ENCODE measurements around the gene VEZF1. TPM values are rescaled to one million over a fixed set of nuclear protein-coding genes. Genes with fewer than 3 reads are reported as not detected.
A peak's percentile ranks its signal among the peaks of the same experiment; 100 is the strongest.

The VEZF1 gene
- total RNA-seq, 1 experiment from 2014 or later, result 50.9 TPM

DNA sequence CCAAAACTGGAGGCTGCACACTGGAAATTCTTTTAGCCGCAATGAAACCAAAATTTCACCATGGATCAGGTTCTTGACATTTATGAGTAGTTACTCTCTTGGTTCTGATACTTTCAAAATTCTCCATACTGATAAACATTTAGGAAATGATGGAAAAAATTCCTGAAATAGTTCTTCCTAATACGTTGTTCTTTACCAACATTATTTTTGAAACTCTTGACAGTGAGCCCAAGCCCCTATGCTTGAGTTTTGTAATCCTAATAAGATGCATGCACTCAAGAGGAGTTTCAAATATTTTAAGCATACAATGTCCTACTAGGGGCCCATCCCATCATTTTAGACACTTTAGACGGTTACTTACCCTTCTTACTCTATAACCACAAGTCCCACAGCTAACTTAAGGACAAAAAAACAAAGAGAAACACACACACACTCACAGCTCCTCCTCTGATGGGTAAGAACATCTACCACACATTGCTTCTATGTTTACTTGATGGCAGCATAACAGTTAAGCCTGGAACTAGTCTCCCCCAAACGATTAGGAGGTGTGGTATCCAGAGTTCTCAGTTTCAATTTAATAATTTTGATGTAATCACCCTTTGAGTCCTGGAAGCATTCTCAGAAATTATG is 3.7 kb downstream of the VEZF1 start:
- intact Hi-C loops (cut with micrococcal nuclease; ENCODE audit: unreplicated experiment), result no loop called here
- peaks cover 56% of the 10 kb centered on the region for H3K36me3 ChIP-seq (ENCODE audit: low read depth)

DNA sequence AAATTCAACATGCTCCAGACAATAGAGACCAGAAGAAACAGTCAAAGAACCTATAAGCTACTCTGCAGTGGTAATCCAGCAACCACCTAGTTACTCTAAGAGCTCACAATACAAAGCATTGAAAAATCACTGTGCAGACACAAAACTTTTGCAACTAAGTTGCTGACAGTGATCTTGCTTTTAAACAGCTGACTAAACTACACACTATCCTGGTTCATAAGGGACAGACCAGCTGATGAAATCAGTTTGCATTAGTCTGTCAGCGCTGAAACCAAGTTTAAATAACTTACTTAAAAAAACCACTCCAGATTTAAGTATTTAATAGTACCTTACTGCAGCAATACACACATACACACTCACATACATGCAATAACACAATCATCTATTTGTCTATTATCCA is 4.6 kb downstream of the VEZF1 start:
- H3K27me3 ChIP-seq (ENCODE audit: insufficient read depth, low read depth), result no peaks in the 10 kb centered on the region
- no TSS peak for BruUV-seq (replicated peaks)
- H4K20me1 ChIP-seq (ENCODE audit: insufficient read depth), result peaks cover 15% of the 10 kb centered on the region; the same call in 1 of the 2 replicates
- peaks cover 70% of the 10 kb centered on the region for H3K79me2 ChIP-seq (ENCODE audit: low read depth)
- peaks cover 18% of the 10 kb centered on the region for H3F3A ChIP-seq (ENCODE audit: insufficient read depth, low read depth)
- ChIA-PET CTCF (no interaction called here), POLR2A (ENCODE audit: unreplicated experiment) (interaction anchor here (0.6 to 0.7 kb wide), 2 partner anchors 123 to 1069 kb away, joined by 8 to 24 read pairs; partner anchors contain the start of gene TRIM25)
- no peak overlapping the region for H3K4me2 ChIP-seq
- intact Hi-C loops (cut with micrococcal nuclease; ENCODE audit: unreplicated experiment), result no loop called here
- TF ChIP-seq, protein P1, sequence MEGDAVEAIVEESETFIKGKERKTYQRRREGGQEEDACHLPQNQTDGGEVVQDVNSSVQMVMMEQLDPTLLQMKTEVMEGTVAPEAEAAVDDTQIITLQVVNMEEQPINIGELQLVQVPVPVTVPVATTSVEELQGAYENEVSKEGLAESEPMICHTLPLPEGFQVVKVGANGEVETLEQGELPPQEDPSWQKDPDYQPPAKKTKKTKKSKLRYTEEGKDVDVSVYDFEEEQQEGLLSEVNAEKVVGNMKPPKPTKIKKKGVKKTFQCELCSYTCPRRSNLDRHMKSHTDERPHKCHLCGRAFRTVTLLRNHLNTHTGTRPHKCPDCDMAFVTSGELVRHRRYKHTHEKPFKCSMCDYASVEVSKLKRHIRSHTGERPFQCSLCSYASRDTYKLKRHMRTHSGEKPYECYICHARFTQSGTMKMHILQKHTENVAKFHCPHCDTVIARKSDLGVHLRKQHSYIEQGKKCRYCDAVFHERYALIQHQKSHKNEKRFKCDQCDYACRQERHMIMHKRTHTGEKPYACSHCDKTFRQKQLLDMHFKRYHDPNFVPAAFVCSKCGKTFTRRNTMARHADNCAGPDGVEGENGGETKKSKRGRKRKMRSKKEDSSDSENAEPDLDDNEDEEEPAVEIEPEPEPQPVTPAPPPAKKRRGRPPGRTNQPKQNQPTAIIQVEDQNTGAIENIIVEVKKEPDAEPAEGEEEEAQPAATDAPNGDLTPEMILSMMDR (conservative IDR thresholded peaks at IDR 0.05), result no peak
- no peak for TF ChIP-seq EZH2 (IDR thresholded peaks at IDR 0.05; ENCODE audit: low read depth)
- H3K27ac ChIP-seq, result no peak overlapping the region
- no peak overlapping the region for H2AFZ ChIP-seq
- H3K9me3 ChIP-seq (ENCODE audit: insufficient read depth, low read depth), result no peaks in the 10 kb centered on the region
- no peaks in the 10 kb centered on the region for H3K9me2 ChIP-seq (ENCODE audit: insufficient read depth)
- no peak overlapping the region for H3K4me3 ChIP-seq
- DNase-seq, result peak in 1 of 2 experiments; percentile 34
- peaks cover 29% of the 10 kb centered on the region for H3K4me1 ChIP-seq (replicated peaks; ENCODE audit: insufficient read depth)
- H3K36me3 ChIP-seq (ENCODE audit: low read depth), result peaks cover 64% of the 10 kb centered on the region

More for the DNA sequence above, 3.7 kb downstream of the VEZF1 start:
- Histone ChIP-seq H3K9me2 (ENCODE audit: insufficient read depth) (no peaks in the 10 kb centered on the region), H2AFZ (no peak overlapping the region), H3K9me3 (ENCODE audit: insufficient read depth, low read depth) (no peaks in the 10 kb centered on the region), H3F3A (ENCODE audit: insufficient read depth, low read depth) (peaks cover 27% of the 10 kb centered on the region), H3K79me2 (ENCODE audit: low read depth) (peaks cover 70% of the 10 kb centered on the region), H3K4me2 (peak overlapping the region; percentile 87), H3K4me3 (peak overlapping the region; percentile 41; the same call in 1 of the 2 replicates), H3K27ac (peak overlapping the region; percentile 77), H3K4me1 (replicated peaks; ENCODE audit: insufficient read depth) (peaks cover 29% of the 10 kb centered on the region), H3K27me3 (ENCODE audit: insufficient read depth, low read depth) (no peaks in the 10 kb centered on the region), H4K20me1 (ENCODE audit: insufficient read depth) (peaks cover 15% of the 10 kb centered on the region; the same call in 1 of the 2 replicates)
- POLR2A ChIA-PET (ENCODE audit: unreplicated experiment), result no interaction called here
- peak in 1 of 2 experiments; percentile 6 for DNase-seq
- CTCF ChIA-PET, result interaction anchor here (0.6 kb wide), 2 partner anchors 36 to 139 kb away, joined by 3 to 4 read pairs; no protein-coding TSS in a partner anchor
- TF ChIP-seq EZH2 (IDR thresholded peaks at IDR 0.05; ENCODE audit: low read depth), result no peak
- BruUV-seq (replicated peaks), result no TSS peak

DNA sequence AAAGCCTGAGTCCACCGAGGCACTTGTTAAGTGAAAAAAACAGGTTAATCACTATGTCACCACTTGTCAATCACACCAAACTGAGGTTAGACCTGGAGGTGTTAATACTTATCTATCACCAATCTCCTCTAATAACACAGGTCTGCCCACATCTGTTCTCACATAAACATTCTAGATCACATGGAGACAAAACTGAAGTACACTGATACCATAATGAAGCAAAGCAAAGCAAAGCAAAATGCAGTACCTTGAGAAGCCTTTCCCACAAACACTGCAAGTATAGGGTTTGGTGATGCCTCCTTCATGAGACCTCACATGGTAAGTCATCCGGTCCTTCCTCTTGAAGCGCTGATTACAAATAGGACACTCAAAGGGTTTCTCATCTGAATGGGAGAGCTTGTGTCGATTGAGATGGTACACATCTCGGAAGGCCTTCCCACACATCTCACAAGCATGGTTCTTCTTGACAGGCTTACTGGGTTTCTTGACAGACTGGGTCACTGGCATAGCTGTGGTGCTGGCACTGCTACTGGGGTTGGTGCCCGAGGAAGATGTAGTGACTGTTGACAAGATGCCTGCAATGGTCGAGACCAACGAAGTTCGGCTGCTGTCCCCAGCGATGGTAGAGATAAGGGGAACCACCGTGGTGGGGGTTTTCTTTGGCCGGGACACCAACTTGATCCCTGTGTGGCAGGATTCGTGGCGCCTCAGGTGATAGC is 5.4 kb downstream of the VEZF1 start:
- Histone ChIP-seq H3K4me1 (replicated peaks; ENCODE audit: insufficient read depth) (peaks cover 29% of the 10 kb centered on the region), H3K27ac (no peak overlapping the region), H3K79me2 (ENCODE audit: low read depth) (peaks cover 68% of the 10 kb centered on the region), H3K9me2 (ENCODE audit: insufficient read depth) (no peaks in the 10 kb centered on the region), H3F3A (ENCODE audit: insufficient read depth, low read depth) (peaks cover 17% of the 10 kb centered on the region), H3K9me3 (ENCODE audit: insufficient read depth, low read depth) (no peaks in the 10 kb centered on the region), H4K20me1 (ENCODE audit: insufficient read depth) (peaks cover 15% of the 10 kb centered on the region; the same call in 1 of the 2 replicates), H2AFZ (no peak overlapping the region), H3K27me3 (ENCODE audit: insufficient read depth, low read depth) (no peaks in the 10 kb centered on the region), H3K4me2 (no peak overlapping the region), H3K4me3 (no peak overlapping the region), H3K36me3 (ENCODE audit: low read depth) (peaks cover 68% of the 10 kb centered on the region)
- intact Hi-C loops (cut with micrococcal nuclease; ENCODE audit: unreplicated experiment), result no loop called here
- TF ChIP-seq EZH2 (IDR thresholded peaks at IDR 0.05; ENCODE audit: low read depth), result no peak
- TF ChIP-seq, protein P1 (conservative IDR thresholded peaks at IDR 0.05), result no peak
- DNase-seq, result peak in 1 of 2 experiments; percentile 19
- ChIA-PET POLR2A (ENCODE audit: unreplicated experiment) (interaction anchor here (0.7 kb wide), 1 partner anchor 122 kb away, joined by 24 read pairs; no protein-coding TSS in a partner anchor), CTCF (no interaction called here)
- BruUV-seq (replicated peaks), result no TSS peak
